ENCODE data around the gene AP4M1. TPM values are rescaled to one million over a fixed set of nuclear protein-coding genes. Genes with fewer than 3 reads are reported as not detected.
"Not testable (repeated sequence)": the region's sequence is repeated elsewhere in the genome, so short reads cannot be mapped to it uniquely, and the experiment has no call there.

The AP4M1 gene
- total RNA-seq, 2 donors from 2014 or later, result 12.2 to 12.4 TPM

- Histone ChIP-seq H3K36me3 (no peaks in the 10 kb centered on the region), H3K4me1 (no peaks in the 10 kb centered on the region), H3K4me3 (no peak overlapping the region), H3K27me3 (no peaks in the 10 kb centered on the region), H3K27ac (no peak overlapping the region), H3K9me3 (no peaks in the 10 kb centered on the region)
- DNase-seq (ENCODE audit: low spot score), result no peak
- TF ChIP-seq, protein P1, sequence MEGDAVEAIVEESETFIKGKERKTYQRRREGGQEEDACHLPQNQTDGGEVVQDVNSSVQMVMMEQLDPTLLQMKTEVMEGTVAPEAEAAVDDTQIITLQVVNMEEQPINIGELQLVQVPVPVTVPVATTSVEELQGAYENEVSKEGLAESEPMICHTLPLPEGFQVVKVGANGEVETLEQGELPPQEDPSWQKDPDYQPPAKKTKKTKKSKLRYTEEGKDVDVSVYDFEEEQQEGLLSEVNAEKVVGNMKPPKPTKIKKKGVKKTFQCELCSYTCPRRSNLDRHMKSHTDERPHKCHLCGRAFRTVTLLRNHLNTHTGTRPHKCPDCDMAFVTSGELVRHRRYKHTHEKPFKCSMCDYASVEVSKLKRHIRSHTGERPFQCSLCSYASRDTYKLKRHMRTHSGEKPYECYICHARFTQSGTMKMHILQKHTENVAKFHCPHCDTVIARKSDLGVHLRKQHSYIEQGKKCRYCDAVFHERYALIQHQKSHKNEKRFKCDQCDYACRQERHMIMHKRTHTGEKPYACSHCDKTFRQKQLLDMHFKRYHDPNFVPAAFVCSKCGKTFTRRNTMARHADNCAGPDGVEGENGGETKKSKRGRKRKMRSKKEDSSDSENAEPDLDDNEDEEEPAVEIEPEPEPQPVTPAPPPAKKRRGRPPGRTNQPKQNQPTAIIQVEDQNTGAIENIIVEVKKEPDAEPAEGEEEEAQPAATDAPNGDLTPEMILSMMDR (IDR thresholded peaks at IDR 0.05), result no peak
Observed at GRCh38 chr7:100141555-100141949, 40.1 kb downstream of the AP4M1 start.

DNA sequence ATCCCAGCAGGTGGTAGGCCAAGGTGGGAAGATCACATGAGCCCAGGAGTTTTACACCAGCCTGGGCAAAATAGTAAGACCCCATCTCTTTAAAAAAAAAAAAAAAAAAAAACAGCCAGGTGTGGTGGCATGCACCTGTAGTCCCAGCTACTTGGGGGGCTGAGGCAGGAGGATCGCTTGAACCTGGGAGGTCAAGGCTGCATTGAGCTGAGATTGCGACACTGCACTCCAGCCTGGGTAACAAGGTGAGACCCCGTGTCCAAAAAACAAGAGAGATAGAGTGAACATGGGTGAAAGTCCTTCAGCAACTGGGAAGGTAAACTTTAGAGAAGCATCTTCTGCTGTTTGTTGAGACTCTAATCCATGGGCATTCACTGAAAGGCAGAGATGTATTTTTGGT is 41.0 kb downstream of the AP4M1 start:
- DNase-seq (ENCODE audit: low spot score), result no peak

DNA sequence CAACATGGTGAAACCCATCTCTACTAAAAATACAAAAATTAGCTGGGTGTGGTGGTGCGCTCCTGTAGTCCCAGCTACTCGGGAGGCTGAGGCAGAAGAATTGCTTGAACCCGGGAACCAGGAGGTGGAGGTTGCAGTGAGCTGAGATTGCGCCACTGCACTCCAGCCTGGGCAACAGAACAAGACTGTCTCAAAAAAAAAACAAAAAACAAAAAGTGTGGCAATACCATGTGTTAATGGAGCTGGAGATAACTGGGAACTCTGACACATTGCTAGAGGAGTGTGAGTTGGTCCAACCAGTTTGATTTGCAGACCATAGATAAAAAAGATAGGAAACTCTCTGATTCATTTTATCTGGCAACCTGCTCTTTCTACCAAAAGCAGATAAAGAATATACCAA is 44.9 kb downstream of the AP4M1 start:
- not testable (repeated sequence) for DNase-seq (ENCODE audit: low spot score); H3K36me3 ChIP-seq; H3K27ac ChIP-seq; H3K27me3 ChIP-seq; H3K4me3 ChIP-seq; H3K9me3 ChIP-seq
- peaks cover 0 to 16% of the 10 kb centered on the region in 2 donors for H3K4me1 ChIP-seq

More for the DNA sequence above, 41.0 kb downstream of the AP4M1 start:
- Histone ChIP-seq H3K4me3 (no peak overlapping the region), H3K9me3 (no peaks in the 10 kb centered on the region), H3K36me3 (no peaks in the 10 kb centered on the region), H3K27ac (no peak overlapping the region), H3K27me3 (no peaks in the 10 kb centered on the region), H3K4me1 (no peaks in the 10 kb centered on the region)
- TF ChIP-seq, protein P1 (IDR thresholded peaks at IDR 0.05), result no peak

- TF ChIP-seq, protein P1 (IDR thresholded peaks at IDR 0.05), result no peak
- Histone ChIP-seq H3K4me1 (peaks cover 0 to 16% of the 10 kb centered on the region in 2 donors), H3K27me3 (no peaks in the 10 kb centered on the region), H3K36me3 (no peaks in the 10 kb centered on the region), H3K9me3 (no peaks in the 10 kb centered on the region), H3K4me3 (no peak overlapping the region), H3K27ac (no peak overlapping the region)
- DNase-seq (ENCODE audit: low spot score), result no peak
Observed at GRCh38 chr7:100147278-100147677, 45.8 kb downstream of the AP4M1 start.

GRCh38 chr7:100148225-100148558 is 46.7 kb downstream of the AP4M1 start:
- Histone ChIP-seq H3K27me3 (no peaks in the 10 kb centered on the region), H3K4me1 (peaks cover 0 to 16% of the 10 kb centered on the region in 2 donors), H3K4me3 (peak overlapping the region; percentile 59 to 93), H3K36me3 (no peaks in the 10 kb centered on the region), H3K9me3 (no peaks in the 10 kb centered on the region), H3K27ac (peak overlapping the region; percentile 74 to 81)
- TF ChIP-seq, protein P1 (IDR thresholded peaks at IDR 0.05), result no peak
- DNase-seq (ENCODE audit: low spot score), result no peak

DNA sequence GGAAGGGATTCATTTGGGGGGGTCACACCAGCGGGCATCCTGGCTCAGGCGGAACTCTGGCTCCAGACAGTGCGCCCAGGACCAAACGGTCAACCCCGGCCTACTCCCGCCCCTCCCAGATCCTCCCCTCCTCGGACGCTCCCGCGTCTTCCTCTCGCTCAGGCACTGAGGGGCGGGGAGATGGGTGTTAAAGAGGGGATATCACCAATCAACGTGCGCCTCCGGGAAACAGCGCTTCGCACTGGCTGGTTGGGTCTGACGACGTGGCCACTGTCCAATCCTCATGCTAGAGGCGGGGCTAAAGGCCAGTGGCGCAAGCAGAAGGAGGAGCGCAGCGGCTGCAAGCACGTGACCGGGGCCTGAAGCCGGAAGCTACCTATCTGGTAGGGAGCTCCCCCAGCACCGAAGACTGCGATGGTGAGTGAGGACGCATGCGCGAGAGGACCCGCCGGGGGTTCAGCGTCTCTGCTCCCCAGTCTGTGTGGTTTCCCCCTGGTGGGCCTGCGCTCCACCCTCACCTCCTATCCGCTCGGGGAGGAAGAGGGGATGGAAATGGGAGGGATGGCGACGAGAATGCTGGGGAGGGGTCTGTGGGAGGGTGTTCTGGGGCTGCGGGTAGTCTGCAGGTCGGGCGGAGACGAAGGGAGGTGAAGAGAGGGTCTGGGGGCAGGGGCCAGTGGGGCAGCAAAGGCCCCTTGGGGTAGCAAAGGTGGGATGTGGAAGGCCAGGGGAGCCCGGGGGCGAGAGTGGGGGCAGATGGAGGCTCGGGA is 47.3 kb downstream of the AP4M1 start, which contains the start of gene LAMTOR4:
TSS of gene LAMTOR4 (plus strand) at position 360 of the 770 bp plus-strand sequence. CDS start at position 415, 55 bp downstream.
- Histone ChIP-seq H3K9me3 (no peaks in the 10 kb centered on the region), H3K4me3 (peak within 1 kb of the TSS; percentile 59 to 93), H3K4me1 (peaks cover 0 to 16% of the 10 kb centered on the region in 2 donors), H3K36me3 (peaks cover 3% of the 10 kb centered on the region), H3K27me3 (no peaks in the 10 kb centered on the region), H3K27ac (peak within 1 kb of the TSS; percentile 81 to 92)
- peak; percentile 100 for DNase-seq (ENCODE audit: low spot score)
- TF ChIP-seq, protein P1 (IDR thresholded peaks at IDR 0.05), result no peak
